GM21381 (cell line): ENCODE results near the gene CD81.

Experiments used
- ATAC-seq: cut with Tn5 transposase; IDR thresholded peaks from one replicate; pipeline ENCODE4 v1.9.1; 2021; ENCODE audit warnings: mild to moderate bottlenecking, moderate library complexity; ENCODE audit not compliant: unreplicated experiment

The CD81 gene

GRCh38 chr11:2417856-2418692 lies 41.0 kb downstream of the CD81 start:
- no peak for ATAC-seq

DNA sequence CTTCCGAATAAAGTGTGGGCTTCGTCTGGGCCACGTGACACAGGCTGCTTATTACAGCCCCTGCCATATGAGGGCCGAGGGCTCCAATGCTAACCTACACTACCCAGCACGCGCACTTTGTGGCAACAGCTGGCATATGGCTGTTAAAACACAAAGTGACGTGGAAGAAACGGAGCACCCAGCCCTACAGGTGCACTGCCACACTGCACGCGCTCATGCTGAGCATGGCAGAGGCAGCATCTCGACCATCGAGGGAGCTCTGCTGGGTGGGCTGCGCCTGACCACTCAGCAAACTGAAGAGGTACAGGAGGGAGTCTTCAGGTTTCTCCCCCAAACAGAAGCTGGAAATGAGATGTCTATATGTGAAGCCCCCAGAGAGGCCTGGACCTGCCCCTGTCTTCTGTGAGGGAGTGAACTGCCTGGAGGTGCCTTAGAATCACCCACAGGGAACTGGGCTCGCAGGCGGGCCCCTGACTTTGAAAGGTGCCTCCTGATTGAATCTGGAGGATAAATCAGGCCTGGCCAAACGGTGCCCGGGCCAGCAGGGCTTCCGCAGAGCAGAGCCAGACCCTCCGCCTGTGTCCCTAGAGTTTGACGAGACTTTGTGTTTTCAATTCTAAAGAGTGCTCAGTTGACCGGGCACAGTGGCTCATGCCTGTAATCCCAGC lies 41.7 kb downstream of the CD81 start:
- no peak for ATAC-seq

DNA sequence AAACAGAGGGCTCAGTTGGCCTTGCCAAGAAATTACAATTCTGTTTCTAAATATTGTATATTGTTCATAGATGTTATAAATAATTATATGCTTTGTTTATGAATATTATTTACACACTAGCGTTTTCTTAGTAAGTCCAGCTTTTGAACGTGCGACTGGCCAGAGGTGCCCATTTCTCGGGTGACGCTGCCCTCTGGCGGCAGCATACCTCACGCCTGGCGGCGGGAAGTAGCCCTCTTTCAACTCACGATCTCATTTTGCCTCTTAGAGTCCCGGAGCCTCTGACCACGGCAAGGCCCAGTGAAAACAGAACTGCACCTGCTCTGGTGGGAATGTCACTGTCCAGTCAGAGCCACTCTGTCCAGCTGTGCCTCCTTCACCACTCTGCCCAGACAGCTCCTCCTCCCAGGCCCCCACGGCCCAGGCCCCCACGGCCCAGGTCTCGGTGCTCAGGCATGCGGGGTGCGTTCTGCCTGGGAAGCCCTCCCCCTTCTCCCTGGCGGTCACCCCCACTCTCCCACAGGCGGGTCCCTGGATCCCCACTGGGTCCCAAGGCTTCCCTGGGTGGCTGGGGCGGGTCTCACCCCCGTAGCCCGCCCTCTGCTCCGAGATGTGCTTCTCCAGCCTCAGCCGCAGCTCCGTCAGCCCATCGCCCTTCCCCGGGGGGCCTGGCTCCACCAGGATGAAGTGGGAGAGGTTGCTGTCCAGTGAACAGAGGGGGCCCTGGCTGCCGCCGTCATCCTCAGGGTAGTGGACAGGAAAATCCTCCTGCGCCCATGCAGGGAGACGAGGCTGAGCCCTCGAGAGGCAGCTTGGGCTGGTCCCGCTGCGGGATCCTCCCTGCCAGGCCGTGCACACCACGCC lies 42.8 kb downstream of the CD81 start:
- ATAC-seq: no peak

- no peak for ATAC-seq
Measured at GRCh38 chr11:2420502-2421225, 43.6 kb downstream of the CD81 start.

- no peak for ATAC-seq
Measured at GRCh38 chr11:2421226-2421994, 44.3 kb downstream of the CD81 start.

DNA sequence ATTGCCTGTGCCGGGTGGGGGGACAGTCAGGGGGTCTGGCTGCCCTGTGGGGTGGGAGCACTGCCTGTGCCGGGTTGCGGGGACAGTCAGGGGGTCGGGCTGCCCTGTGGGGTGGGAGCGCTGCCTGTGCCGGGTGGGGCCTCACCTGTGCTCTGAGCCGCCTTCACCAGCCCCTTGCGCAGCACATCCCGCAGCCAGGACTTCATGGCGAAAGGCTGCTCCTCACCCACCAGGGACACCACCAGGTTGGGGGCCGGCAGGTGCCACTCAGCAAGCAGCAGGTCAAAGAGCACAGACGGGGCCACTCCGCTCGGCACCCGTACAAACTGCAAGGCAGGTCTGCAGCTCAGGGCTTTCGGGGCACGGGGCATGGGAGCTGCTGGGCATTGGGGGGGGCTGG lies 44.9 kb downstream of the CD81 start:
- ATAC-seq: no peak

GRCh38 chr11:2422461-2423156 lies 45.5 kb downstream of the CD81 start:
- ATAC-seq: no peak

DNA sequence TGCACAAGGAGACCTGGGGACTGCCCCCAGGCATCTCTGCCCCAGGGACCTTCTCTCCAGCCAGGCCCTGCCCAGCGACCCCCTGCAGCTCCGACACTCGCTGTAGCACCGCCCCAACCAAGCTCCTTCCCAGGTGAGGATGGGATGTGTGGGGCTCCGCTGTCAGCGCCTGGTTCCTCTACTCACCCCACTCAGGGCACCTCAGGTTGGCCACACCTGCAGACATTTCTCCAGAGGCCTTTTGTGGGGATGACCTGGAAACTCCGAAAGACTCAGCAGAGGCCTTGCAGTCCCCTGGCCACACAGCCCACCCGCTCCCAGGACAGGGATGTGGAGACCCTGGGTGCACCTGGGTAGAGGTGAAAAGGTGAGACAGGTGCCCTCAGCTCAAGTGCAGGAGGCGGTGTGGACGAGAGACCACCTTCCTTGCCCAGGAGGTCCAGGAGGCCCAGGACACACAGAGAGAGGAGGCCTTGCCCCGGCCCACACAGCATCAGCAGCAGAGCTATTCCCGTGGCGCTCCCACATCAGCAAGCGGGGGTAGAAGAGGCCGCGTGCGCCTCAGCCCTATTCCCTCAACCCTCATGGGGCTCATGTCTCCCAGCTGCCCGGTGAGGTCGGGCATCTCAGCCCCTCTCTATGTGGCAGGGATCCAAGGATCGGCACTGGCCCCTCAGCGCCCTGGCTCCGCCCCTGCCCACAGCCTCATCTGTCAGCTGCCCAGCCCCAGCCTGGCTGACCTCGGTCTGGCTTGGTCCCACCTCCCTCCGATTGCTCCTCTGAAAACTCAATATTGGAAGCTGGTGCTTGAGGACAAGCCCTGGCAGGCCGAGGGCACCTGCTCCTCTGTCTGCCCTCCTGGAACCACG lies 46.3 kb downstream of the CD81 start:
- no peak for ATAC-seq

- no peak for ATAC-seq
Measured at GRCh38 chr11:2424811-2425495, 47.8 kb downstream of the CD81 start.

DNA sequence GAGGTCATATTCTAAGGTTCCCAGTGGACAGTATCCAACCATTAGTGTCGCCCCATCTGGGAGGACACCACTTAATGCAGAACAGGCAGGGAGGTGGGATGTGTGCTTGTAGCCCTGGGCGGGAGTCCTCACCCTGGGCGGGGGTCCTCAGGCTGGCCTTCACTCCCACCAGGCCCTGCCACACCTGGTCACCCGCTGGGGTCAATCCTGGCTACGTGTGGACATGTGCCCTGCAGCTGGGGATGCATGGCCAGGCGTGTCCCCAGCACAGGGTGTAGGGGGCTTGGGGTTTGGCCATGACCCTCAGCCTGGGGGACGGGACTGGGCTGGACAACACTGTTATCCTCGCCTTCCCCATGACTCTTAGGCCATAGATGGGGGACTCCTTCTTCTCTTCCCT lies 48.4 kb downstream of the CD81 start:
- ATAC-seq: no peak

- no peak for ATAC-seq
Measured at GRCh38 chr11:2426221-2426620, 49.1 kb downstream of the CD81 start.

- ATAC-seq: no peak
Measured at GRCh38 chr11:2426826-2427521, 49.9 kb downstream of the CD81 start.

DNA sequence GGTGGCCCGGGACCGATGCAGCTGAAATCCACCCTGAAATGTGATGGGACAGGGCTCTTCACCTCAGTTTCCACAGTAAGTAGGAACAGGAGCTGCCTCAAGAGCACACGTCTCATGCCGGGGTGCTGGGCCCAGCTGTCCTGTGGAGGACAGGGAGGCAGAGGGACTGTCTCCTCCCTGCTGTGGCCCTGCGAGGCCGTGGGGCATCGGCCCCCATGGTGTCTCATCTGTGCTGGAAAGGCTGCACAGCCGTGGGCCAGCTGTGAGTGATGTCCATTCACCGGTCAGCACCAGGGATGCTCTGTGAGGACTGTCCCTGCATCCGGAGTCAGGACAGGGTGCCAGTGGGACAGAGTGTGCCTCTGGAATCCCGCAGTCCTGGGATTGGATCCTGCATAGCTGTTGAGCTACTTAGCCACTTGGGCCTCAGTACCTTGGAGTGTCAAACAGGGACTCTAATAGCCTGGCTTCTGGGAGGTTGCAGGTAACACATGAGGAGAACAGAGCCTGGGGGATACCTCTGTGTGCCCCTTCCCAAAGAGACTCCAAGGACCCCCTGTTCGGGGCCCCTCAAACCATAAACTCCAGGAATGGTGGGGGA lies 50.7 kb downstream of the CD81 start:
- ATAC-seq: no peak

GRCh38 chr11:2428322-2428795 lies 51.2 kb downstream of the CD81 start:
- ATAC-seq: no peak

DNA sequence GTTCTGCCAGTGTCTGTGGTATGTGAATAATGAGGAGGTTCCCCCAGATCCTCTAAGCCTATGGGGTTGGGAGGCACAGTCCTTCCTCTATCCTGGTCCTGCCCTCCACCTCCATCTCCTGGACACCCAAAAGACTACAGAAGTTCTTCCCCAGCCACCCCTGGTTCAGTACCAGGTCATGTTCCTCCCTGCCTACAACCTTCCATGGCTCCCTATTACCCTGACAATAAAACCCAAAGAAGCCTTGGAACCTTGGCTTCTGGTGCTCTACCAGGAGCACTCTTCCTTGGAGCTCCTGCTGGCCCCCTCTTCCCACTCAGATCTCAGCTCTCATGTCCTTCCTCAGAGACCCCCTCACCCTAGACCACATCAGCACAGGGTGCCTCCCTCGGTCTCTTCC lies 54.3 kb downstream of the CD81 start:
- no peak for ATAC-seq

DNA sequence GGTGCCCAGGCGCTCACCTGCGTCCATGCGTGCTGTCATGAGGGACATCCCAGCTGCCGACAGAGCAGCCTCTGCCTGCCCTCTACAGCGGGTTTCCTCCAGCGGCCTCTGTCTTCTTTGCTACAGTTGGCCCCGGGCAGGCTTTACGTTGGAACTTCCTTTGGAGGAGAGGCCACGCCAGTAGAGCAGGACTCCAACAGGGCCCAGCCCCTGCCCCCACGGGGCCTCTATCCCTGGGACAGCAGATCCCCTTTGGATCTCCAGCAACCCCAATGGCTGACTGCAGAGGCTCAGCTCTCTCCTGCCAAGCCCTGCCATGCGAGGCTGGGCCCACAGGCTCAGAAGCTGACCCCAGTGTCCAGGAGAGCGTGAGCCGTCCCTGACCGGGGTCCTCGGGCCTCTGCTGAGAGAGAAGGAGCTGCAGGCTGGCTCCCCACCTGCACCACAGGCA lies 55.1 kb downstream of the CD81 start:
- ATAC-seq: no peak

DNA sequence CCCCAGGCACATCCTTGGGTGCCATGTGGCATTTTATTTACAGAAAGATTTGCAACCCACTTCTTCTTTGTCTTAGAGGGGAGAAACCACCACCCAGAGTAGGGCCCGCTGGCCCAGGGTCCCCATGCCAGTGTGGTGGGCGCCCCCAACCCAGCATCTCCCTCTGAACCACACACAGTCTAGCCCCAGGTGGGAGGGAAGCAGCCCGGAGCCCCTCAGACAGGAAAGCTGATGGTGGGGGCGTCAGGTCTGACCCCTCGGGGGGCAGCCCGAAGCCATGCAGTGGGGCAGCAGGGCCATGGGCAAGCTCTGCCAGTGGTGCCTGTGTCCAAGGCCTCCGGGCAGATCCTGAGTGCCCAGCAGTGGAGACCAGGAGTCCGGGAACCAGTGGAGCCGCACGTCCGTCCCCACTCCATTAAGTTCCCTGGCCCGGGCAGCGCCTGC lies 55.5 kb downstream of the CD81 start:
- ATAC-seq: no peak
